HG02678 (cell line): ENCODE measurements around the gene PPP2R5E.
"Not testable (repeated sequence)": the region's sequence is repeated elsewhere in the genome, so short reads cannot be mapped to it uniquely, and the experiment has no call there.

Experiments used
- ATAC-seq: cut with Tn5 transposase; IDR thresholded peaks from one replicate; pipeline ENCODE4 v1.9.1; 2021; ENCODE audit warnings: mild to moderate bottlenecking, moderate library complexity; ENCODE audit not compliant: unreplicated experiment

PPP2R5E gene

DNA sequence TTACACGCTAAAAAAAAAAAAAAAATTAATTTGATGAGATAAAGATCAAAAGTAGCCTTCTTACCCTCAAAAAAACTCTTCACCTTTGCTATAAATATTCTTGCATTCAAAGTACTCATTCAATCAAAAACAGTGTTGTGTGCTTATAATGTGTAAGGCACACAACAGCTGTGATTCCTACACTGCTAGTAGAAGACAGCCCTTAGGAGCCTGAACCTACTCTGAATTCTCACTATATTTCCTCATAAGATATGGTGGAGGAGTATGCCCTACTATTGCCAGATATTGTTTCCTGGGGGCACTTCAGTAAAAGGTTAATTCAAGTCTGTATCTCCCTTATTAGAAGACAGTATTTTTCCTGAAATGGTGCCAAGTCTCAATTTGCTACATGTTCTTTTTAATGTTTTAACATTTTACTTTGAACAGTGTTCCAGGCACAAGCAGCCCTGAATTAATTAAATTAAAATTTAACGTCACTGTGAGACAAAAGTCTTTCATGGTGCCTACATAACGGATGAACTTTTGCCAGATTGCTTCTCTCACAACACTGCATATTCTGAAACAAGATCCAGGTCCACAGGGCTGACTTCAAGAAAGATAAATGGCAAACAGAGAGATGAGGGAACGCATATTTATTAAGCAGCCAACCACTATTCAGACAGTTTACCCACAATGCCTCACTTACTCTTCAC is 19.3 kb downstream of the PPP2R5E start:
- ATAC-seq = no peak

DNA sequence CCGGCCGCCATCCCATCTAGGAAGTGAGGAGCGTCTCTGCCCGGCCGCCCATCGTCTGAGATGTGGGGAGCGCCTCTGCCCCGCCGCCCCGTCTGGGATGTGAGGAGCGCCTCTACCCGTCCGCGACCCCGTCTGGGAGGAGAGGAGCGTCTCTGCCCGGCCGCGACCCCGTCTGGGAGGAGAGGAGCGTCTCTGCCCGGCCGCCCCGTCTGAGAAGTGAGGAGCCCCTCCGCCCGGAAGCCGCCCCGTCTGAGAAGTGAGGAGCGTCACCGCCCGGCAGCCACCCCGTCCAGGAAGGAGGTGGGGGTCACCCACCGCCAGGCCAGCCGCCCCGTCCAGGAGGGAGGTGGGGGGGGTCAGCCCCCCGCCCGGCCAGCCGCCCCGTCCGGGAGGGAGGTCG is 20.7 kb downstream of the PPP2R5E start:
- ATAC-seq = not testable (repeated sequence)

DNA sequence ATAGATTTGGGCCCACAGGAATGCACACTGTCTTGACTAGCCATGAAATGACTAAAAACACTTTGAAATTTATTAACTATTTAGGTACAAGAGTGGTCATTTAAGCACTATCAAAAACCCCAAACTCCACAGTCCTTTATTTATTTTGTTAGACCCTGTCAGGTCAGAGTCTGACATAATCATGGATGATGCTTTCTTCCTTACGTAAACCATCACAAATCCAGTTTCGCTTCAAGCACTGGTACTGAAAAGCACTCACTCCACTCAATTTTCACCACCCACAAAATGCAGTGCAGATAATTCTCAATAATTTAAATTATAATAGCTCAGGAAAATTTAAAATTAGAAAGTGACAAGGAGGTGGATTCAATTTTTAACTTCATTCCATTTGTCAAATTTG is 25.8 kb downstream of the PPP2R5E start:
- no peak for ATAC-seq

DNA sequence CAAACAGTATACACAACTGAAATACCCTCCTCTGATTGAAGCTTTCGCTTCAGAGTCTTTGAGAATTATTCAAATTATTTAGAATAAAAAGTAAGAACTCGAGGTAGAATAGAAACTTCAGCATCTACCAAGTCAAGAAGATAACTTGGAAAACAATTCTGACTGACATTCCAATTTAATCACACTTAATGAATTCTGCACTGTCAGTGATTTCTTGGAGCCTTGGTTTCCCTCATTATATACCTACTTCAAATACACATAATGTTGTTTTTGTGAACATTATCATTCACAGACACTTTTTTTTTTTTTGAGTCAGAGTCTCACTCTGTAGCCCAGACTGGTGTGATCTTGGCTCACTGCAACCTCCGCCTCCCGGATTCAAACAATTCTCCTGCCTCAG is 27.9 kb downstream of the PPP2R5E start:
- ATAC-seq = no peak

DNA sequence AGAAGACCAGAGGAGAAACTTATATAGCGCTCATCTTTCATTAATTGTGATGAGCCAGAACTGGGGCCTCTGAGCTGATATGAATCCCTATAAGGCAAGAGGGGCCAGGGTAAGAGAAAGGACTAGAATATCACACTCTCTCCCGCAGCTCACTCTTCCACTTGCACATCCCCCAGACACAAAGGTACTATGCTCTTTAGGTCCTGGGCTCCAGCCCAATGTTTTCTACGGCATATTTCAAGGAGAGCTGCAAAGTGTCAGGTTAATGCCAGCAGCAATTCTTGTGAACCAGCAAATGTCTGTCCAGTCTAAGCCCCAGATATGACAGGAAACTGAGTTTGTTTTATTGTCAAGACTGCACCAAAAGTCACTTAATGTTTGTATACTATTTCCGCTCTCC is 29.4 kb downstream of the PPP2R5E start:
- ATAC-seq = no peak

DNA sequence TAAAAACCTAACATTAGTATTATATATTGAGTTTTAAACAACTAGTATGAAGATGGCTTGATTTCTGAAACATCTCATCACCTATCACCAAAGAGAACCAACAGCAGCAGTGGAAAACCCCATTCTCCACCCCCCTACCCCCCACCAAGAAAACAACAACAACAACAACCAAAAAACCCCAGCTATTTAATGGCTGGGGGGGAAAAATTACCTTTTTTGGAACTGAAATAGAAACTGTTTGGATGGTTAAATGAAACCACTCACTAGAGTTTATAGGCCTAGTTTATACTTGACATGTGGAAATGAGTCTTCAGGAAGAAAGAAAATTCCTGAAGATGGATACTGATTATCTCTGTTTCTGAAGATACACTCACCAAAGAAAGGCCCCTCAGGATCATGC is 30.3 kb downstream of the PPP2R5E start:
- no peak for ATAC-seq

DNA sequence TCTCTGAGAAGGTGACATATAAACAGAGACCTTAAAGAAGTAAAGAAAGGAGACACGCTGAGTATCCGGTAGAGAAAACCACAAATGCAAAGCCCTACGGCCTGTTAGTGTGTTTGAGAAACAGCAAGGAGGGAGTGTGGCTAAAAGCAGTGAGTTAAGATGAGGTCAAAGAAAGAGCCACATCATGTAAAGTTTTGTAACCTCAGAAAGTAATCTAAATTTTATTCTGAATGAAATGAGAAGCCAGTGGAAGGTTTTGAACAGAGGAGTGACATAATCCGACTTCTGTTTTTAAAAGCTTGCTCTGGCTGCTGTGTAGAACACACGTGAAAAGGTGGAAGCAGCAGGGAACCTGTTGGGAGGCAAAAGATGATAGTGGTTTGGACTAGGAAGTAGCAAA is 32.6 kb downstream of the PPP2R5E start:
- peak; percentile 94 for ATAC-seq

DNA sequence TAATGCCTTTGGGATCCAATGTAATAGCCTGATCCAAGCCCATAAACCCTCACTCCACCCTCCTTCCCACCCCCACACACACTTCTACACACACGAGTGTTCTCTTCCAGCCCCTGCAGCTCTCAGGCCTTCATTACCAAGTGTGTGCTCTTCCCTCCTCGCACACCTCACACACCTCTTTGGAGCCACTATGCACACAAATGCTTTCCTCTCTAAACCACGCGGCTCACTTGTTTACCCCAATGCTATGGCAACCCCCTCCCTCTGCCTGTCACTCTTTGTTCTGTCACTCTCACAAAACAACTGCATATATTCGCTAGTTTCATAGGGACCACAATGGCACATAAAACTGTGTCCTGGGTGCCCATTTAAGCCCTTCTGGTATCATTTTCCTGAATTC is 35.1 kb downstream of the PPP2R5E start:
- no peak for ATAC-seq

DNA sequence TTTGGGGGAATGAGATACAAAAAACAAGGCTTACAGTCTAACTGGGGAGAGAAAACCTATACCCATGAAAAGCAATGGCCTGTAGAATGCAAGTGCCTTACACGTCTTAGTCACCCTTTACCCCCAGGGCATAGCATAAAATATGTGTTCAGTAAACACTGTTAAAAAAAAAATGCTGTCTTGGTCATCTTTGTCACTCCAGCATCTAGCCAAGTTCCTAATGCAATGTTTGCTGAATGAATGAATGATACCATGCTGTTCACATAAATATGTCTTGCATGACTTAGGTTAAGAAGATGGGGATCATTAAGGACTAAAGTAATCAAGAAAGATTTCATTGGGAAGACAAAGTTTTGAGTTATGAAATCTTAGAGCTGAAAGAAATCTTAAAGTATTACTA is 38.5 kb downstream of the PPP2R5E start:
- no peak for ATAC-seq

DNA sequence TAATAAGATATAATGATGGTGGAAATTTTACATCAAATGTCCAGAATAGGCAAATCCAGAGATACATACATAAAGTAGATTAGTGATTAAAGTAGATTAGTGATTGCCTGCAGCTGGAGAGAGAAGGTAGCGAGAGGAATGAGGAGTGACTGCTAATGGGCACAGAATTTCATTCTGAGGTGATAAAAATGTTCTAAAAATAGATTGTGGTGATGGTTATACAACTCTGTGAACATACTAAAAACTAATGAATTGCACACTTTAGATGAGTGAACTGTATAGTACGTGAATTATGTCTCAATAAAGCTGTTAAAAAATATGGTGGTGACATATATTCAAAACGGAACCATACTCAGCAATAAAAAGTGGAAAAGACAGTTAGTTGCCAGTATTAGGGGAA is 41.7 kb downstream of the PPP2R5E start:
- ATAC-seq = no peak

DNA sequence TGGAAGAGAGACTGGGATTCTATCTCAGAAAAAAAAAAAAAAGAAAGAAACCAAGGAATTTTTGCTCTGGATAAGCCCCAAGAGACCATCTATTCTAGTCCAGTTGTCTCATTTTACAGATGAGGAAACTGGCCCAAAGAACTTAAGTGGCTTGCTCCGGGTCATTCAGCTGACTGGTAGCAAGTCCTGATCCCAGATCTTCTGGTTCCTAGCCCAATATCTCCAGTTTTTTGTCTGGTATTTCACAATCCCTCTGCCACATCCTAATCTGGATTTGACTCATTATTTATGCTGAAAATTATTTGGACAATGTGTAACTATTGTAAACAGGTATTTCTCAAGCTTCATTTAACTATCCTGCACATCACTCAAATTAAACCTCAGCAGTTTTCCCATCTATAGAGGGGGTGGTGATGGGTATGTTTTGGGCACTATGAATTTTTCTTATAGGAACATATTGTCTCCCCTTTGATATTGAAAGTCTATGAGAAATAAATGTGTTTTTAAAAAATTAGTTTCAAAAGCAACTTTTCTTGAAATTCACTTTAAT is 43.4 kb downstream of the PPP2R5E start:
- ATAC-seq = no peak

DNA sequence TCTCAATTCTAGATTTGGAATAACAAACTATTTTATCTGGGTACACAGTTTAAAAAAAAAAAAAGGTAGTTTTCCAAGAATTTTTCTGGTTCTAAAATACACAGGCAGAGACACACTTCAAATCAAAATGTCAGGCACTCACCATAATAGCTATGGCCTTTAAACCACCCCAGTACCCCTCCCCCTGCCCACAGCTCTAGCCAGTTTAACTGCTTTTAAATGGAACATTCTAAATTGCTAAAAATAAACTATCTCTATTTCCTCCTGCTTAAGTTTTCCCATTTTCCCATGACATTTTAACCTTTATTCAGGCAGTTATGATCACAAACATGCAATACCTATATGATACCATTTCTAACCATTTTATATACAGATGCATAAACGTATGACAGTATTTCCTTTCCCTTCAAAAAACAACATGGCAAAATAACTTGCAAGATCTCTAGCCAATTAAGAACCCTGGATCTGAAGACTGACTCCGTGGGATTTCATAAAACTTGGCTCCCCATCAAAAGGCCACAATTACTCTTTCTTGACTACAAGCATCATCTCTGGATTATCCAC is 46.3 kb downstream of the PPP2R5E start:
- no peak for ATAC-seq

DNA sequence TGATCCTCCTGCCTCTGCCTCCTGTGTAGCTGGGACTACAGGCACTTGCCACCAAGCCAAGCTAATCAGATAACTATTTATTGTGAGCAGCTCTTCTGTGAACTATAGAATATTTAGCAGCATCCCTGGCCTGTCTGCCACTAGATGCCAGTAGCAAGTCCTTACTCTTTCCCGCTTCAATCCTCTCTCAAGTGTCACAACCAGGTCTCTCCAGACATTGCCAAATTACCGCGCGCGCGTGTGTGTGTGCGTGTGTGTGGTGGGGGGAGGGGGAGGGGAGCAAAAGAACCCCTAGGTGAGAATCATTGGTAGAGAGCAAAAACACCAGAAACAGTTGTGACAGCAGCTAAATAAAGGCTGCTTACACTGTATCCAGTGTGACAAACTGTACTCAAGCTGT is 49.9 kb downstream of the PPP2R5E start:
- no peak for ATAC-seq

DNA sequence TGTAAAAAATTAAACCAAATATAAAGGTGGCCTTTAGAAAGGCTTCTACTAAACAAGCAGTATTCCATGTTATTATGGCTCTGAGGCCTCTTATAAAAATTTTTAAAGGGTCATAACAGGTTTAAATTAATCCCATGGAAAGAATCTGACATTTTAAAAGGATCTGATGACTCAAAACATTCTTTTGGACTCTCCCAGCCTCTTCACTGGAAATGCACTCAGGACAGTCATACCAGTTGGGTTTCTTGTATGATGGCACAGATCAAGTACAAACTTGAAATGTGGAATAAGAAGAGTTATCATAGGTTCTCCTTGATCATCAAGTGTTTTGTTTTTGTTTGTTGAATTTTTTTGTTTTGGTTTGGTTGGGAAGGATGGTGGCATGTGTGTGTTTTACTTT is 50.8 kb downstream of the PPP2R5E start:
- no peak for ATAC-seq

DNA sequence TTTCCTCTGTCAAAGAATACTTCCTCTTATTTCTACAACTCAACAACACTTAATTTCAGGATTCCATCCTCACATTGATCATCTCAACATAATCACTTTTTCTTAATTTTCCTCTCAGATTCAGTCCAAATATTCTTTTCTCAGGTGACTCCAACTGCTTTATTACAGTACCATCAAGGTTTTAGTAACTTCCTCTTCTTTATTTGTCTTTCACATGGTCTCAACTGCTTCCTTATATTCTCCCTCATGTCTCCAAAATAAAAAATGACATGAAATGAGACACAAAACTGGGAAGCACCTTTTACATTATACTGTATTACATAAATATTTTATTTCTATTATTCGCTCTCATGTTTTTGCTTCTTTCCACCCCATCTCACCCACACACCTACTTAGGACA is 55.5 kb downstream of the PPP2R5E start:
- no peak for ATAC-seq

DNA sequence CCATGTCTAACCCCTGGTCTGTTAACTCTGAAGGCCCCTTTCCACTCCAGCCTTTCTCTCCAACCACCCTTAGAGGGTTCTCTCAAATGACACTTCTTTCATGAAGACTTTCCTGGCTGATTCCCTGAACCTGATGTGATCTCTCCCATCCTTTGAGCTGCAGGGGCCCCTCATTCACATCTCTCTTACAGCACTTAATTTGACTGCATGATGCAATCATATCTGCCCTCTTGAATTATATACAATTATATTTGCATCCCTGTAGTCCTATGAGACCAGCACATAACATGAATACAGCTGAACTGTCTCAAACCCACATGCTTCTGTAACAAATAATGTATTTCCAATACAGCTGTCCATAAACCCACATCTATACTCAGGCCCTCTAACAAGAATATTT is 56.4 kb downstream of the PPP2R5E start:
- ATAC-seq = no peak

DNA sequence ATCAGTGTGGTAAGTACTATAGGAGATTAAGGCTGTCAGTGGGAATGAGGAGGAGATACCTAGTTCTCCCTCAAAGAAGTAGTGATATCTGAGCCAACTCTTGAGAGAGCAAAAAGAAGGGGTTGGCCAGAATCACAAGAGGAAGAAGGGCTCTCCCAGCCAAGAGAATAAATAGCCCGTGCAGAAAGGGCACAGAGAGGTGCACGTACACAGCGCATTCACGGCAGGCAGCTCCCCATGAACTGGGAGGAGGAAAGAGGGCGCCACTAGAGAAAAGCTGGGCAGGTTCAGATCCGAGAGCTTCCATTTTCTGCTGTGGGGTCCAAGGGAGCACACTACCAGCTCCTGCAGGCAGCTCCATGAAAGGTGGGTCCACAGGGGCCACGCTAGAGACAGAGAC is 59.9 kb downstream of the PPP2R5E start:
- ATAC-seq = no peak

DNA sequence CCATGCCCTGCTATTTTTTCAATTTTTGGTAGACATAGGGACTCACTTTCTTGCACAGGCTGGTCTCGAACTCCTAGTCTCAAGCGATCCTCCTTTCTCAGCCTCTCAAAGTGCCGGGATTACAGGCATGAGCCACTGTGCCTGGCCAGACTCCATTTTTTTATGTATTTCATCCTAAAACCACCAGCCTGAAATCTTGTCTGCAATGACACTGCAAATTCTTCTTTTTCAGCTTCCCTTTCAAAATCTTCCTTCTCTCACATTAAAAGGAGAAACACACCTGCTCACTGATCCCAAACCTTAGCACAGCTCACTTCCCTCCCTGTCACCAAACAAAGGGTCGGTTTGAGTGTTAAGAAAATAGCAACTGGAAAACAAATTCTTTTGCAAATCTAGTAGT is 62.6 kb downstream of the PPP2R5E start:
- ATAC-seq = no peak

DNA sequence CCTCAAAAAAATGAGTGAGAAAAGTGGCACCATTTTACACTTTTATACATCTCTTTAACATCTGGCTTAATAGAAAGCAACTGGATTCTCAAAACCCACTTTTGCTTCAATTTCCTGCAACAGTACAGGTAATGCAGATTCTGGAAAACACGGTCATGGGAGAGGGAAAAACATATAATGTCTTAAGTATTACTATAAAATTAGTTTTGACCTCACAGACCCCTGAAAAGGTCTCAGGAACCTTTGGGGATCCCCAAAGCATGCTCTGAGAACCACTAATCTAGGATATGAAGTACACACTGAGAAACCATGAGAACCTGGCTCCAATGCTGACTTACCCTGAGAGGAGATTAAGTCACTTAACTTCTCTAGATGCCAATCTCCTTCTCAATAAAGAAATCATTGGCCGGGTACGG is 64.7 kb downstream of the PPP2R5E start:
- peak; percentile 51 for ATAC-seq

DNA sequence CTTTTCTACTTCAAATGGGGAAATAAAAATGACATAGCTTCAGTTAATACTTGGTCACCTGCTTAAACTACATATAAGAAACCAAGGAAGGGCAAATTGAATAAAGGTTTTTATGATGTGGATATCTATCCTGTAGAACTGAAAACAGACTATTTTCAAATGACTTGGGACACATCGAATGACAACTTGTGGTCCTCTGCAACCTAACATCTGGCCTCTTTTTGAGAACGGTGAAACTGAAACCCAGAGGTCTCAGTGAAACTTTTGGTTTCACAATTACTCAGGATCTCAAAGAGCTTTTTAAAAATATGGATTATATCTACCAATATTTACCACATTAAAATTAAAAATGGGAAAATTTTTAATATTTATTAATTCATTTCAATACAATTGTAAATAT is 65.2 kb downstream of the PPP2R5E start:
- ATAC-seq = peak; percentile 83

DNA sequence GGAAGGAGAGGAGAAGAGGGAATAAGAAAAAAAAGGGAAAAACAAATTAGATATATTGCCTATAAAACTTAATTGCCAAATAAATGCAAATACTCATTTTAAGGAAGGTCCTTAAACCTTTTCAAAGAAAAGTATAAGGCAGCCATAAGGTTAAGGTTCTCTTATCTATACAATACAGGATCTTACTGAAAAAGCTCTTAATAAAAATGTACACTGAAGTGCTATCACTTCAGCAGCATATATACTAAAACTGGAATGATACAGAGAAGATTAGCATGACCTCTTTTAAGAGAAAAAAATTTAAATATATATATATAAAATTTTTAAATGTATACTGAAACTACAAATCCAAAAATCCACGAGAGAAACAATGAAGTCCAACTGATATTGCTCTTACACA is 65.6 kb downstream of the PPP2R5E start:
- no peak for ATAC-seq

DNA sequence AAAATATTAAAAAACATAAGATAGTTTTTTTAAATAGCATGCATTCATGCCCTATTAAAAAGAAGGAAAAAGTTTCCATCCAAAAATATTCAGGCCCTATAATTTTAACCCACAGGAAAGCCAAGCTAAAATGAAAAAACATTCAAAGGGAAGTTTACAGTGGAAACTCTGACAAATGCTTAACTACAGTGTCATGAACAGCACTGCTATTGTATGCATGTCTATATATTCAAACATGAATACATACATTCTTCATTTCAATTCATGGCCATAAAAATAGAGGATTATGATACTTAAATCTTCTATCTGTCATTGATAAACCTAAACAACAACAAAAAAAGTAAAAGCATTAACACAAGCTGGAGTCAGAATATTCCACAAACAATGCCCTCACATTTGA is 67.4 kb downstream of the PPP2R5E start:
- no peak for ATAC-seq

DNA sequence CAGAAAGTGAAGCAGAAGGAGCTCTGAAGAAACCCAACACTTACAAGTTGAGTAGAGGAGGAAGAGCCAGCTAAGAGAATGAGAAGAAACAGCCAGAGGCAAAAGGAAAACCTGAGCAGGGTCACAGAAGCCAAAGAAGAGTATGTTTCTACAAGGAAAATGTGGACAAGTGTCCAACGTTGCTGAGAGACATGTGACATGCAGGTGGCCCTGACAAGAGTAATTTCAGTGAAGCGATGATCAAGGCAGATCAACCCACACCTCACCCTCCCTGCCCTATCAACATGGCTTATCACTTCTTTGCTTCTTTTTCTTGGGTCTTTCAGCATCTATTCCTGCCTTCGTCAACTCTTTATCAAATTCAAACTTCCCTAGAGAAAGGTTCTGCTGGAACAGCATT is 68.3 kb downstream of the PPP2R5E start:
- no peak for ATAC-seq
